Measurements from ENCODE around the gene NCKAP5.

The NCKAP5 gene

DNA sequence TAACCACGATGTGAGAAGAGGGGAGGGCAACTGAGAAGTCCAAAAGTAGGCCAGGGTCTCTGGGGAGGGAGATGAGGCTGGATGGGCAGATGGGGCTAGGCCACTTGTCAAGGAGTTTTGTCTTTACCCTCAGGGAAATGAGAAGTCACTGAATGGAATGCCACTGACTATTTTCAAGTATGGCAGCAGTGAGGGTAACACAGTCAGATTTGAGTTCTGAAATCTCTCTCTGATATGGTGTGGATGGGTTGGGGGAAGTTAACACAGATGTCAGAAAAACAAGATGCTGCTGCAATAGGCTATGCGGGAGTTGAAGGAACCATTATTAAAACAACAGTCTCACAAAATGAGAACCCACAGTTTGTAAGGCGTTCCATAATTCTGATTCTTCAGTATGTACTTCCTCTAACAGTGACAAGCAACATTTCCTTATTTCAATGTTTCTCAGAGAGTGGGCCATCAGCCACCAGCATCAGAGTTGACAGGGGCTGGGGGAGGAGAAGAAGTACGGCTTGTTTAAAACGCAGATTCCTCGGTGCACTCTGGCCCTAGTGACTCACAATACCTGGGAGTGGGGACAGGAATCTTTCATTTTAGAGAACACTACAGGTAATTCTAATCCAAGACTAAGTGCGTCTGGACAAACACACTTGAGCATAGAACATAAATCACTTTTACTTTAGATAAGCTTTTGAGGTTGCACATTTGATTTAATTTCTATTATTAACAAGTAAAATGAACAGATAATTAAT lies 596.8 kb downstream of the NCKAP5 start:
- DNase-seq, result no peak

DNA sequence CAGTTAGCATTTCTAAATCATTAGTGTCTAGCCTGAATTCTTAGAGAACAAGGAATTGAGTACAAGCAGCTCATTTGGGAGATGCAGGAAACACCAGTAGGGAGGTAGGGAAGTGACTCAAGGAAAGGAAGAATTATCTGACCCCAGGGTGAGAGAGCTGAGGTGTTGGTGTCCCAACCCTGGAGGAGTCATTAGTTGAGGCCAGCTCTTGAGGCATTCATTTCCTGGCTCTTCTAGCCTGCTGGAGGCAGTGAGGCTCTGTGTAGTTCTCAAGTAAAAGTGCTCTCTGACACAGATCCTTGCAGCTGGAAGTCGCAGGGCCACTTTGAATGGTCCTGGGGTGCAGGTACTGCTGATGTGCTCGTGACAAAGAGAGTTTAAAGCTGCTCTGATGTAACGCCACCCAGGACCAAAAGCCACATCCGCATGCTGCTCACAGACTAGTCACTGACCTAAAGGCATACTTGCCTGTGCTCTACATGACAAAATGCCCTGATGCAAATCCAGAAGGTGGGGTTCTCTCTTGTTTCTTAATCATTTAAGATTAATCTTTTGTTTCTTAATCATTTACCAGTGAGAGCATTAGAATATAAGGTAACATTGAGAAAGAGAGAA lies 598.8 kb downstream of the NCKAP5 start:
- no peak for DNase-seq

DNA sequence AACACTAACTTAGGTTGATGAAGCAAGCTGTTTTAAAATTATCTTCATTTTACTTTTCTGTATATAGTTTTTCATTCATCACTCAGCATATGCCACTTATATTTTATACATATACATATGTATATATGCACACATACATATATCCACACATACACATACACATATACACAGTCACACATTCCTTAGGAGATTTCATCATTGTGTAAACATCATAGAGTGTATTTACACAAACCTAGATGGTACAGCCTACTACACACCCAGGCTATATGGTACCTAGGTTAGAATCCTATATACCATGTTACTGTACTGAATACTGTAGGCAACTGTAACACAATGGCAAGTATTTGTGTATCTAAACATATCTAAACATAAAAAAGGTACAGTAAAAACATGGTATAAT lies 602.8 kb downstream of the NCKAP5 start:
- no peak for DNase-seq

DNA sequence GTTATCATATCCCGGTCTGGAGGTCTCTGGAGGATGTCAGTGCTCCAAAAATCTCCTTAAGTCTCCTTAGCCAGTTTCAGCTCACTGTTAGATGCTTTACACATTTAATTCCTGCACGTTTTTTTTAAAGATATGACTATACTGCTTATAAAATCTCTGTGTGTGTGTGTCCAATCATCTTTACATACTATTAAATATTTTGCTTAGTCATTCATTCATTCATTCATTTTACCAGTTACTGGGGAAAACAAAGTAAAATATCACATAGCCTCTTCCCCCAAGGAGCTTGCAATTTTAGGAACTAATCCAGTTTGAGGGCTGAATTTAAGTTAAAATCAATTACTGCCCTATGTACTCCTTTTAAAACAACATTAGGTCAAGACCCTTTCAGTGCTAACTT lies 605.1 kb downstream of the NCKAP5 start:
- DNase-seq, result no peak

DNA sequence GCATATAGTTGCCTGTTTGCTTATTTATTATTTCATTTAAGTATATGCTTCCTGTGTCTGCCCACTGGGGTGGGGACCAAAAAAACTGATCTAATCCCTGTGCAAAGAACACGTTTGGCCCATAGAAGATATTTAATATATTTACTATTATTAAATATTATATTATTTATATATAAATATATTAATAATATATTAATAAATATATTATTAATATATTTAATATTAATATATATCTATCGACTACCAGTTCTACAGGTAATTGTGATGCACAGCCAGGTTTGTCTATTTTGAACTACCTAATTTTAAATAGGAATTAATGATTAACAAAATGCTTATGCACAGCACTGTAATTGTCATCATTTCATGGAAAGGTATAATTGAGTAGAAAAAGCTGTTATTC lies 609.4 kb downstream of the NCKAP5 start:
- DNase-seq, result no peak

DNA sequence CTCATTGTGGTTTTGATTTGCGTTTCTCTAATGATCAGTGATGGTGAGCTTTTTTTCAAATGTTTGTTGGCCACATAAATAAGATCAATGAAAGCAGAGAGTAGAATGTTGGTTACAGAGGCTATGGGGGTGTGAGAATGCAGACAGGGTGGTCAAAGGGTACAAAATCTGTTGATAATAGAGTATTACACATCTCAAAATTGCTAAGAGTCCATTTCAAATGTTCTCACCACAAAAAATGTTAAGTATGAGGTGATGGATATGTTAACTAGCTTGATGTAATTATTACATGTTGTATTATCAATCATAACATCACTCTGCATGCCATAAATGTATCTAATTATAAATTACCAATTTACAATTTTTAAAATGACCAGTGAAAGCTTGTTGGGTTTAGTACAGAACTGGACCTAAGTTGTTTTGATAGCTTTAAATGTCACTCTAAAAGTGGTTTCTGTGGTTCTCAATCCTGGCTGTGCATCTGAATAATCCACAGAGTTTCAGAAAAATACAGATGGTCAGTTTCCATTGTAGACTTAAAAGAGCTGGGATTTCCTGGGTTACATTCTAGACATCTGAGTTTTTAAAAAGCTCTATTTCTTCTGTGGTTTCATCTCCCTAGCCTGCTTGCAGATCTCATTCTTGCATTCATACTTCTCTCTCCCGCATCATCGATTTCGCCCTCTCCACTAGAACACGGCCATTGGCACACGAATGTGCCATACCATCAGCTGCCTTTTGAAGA lies 612.2 kb downstream of the NCKAP5 start:
- DNase-seq, result no peak

DNA sequence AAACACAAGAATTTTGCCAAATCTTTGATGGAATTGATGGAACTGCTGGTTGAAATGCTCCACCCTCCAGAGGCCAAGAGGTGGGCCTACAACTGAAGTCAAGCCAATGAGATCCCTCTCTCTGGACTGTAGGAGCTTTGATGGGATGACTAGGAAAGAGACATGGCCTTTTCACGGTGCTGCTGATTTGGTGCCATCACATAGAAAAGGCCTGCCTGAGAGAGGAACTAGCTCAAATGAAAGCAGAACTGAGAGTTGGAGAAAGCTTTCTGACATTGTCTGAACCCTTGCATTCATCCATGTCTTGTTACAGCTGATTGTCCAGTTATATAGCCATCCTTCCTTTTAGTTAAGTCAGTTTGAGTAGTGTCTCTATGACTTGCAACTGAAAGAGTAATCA lies 614.5 kb downstream of the NCKAP5 start:
- no peak for DNase-seq

DNA sequence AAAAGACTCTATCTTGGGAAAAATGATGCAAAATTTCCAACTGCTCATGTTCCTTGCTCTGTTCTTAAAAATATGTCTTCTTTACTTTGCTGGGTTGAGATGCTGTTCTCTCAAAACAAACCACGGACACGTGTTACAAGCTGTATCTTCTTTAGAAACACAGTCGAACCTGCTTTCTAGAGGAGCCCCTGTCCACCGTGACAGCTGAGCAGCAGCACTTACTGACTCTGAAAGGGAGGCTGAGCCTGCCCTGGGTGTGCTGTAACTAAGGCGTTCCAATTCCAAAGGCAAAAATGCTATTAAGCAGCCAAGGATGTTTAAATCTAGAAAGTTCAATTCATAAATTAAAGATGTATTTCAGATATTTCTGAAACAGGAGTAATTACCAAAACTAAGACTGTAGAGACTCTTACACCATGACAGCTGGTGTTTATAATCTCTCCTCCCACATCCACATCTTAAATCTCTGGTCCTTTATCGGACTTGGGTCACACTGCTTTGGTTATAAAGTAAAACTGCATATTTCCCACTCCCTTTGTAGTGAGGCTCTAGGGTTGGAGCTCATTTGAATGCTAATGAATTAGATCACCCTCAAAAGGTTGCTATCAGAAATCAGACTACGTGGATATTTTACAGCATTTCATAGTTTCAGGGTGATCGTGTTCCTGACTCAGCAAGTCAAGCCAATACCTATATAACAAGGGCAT lies 617.1 kb downstream of the NCKAP5 start:
- DNase-seq, result peak; percentile 5 to 58

DNA sequence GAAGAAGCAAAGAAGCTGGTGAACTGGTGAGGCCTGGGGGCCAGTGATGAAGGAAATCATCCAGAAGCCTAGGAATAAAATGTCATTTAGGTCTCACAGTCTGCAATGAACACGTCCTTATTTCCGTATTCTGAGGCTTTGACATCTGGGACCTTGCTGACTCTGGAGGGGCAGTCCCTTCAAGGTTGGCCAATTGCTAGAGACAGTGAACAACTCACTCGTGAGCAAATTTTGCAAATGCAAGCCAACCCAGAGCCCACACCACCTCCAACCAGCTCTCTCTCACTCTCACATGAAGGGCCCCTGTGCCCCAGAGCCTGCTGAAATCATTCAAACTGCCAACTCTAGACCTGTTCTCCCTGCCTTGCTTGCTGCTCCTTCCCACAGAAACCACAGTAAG lies 619.2 kb downstream of the NCKAP5 start:
- no peak for DNase-seq

DNA sequence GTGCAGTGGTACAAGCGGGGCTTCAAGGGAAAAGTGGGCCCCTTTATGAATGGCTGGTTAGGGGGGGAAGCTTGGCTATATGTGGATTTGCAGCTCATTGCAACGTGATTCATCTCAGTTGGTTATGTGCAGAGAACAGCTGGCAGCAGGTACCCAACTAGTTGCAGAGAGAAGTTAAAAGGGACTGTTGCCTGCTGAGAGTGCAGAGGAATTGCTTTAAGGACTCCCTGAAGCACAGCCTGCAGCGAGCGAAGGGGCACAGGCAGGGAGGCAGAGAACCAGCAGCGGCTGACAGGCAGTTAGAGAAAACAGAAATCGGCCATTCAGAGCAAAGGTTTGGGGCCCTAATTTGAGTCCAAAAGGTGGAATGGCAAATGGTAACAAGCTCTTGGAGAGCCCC lies 620.1 kb downstream of the NCKAP5 start:
- no peak for DNase-seq

DNA sequence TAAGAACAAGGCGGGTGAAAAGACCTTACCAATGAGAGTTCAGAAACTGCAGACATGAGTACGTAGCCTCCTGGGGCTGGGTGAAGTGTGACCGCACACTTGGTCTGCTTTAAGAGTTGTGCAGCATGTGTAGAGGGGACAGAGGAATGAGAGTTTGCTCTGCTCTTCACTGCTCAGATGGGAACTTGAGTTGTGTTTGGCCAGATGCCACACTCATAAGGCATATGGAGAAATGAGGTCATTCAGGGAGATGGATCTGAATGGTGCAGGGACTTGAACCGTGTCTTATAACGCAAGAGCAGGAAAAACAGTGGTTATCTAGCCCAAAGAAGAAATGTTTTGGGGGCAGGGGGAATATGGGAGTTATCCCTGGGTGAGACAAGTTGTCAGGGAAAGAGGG lies 624.4 kb downstream of the NCKAP5 start:
- peak in 1 of 2 experiments; percentile 60 for DNase-seq

DNA sequence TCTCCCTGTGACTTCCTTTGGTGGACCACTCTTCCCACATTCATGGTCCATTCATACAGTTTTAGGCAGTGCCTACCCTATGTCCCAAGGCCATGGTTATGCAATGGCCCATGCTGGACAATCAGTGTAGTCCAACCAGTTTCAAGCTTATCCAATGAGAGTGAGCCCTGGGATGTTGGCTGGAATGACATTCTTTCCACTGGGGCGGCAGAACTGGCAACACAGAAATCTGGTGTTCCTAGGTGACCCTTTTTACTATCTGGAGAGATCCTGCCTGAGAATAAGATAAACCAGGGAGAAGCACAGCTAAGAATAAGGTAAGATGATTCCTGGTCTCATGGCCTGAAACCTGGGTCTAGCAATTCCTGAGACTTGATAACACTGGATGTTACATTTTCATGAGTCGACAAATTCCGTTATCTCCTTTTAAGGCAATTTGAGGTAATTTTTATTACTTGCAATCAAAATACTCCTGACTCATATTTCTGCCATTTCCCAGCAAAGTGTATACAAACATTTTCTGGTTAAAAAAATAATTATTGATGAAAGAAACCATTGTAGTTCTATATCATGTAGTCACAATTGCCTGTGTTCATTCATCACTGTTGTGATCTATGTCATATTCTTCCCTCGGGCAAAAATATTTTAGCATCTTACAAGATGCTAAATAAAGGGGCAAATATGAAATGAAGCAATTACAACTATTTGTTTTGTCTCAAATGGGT lies 626.8 kb downstream of the NCKAP5 start:
- no peak for DNase-seq

DNA sequence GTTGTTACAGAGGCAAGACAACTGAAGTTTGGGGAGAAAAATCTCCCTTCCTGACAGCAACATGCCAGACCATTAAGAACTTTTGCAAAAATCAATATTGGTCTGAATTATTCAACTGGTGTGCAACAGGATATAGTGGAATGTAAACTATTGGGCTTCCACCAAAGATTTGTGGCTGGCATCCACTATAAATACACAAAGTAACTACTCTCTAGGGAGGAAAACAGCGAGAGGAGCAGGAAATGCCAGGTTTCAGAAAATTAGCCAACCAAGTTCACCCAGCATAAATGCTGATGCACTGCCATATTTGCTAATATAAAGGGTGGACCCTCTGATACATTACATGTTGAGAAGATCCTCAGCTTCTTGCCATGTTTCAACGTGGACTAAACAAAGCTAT lies 630.6 kb downstream of the NCKAP5 start:
- DNase-seq, result no peak

DNA sequence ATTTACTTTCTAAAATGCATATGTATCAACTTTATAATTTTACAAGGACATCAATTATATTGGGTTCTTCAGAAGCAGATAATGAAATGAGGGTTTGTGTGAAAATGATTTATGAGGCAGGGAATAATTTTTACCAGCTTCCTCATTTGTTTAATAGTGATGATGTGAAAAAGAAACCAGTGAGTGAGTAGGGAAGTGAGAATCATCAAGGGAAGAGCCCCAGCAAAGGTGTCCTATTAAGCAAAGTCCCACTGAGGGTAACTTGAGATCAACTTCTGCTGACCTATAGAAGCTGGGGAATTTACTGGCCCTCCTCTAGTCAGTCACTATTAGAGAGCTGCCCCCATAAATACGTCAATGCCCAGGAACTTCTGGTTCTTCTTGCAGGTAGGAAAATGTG lies 631.5 kb downstream of the NCKAP5 start:
- no peak for DNase-seq

DNA sequence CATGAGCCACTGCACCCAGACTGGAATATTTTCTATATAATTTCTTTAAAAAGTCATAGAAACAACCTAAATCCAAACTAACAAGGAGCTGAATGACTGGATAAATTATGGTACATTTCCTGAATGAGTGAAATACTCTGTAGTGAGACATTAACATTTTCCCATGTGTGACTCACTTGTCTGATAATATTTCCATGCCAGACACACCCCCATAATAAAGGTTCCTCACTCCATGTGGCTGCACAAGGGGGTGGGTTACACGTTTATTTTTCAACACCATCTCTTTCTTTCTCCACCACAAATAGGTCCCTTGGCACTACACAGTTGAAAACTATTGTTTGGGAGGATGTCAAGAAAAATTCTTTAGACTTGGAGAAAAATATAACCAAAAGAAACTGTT lies 632.0 kb downstream of the NCKAP5 start:
- DNase-seq, result no peak

DNA sequence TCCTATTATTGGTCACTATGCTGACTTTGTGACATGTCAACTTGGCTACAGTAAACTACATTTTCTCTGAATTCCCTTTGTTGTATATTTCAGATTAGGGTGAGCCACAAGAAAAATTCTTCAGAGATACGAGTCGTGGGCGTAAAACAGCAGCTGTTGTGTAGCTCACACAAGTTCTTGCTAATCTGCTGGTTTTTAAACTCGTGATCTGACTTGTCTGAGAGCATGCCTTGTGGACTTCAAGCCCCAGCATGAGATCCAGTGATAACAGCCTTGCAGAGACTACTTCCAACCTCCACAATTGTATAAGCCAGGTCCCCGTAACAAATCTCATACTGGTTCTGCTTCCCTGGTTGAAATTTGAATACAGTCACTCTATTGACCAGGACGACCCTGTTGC lies 638.5 kb downstream of the NCKAP5 start:
- DNase-seq, result no peak

DNA sequence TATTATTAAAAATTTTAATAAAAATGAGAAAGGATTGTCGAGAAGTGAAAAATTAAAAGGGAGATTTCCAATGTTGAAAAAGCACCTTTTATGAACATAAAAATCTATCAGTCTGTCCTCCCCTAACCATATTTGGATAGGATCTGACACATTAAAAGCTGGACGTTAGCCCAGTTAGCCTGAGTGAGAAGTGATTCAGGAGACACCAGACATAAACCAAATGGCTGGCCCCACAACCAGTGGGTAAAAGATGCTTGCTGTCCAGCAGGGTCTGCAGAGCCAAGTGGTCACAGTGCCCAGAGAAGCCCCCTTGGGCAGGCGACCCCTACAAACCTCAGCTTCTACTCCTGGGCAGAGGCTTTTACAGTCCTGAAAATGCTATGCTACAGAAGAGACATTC lies 644.5 kb downstream of the NCKAP5 start:
- DNase-seq, result no peak

DNA sequence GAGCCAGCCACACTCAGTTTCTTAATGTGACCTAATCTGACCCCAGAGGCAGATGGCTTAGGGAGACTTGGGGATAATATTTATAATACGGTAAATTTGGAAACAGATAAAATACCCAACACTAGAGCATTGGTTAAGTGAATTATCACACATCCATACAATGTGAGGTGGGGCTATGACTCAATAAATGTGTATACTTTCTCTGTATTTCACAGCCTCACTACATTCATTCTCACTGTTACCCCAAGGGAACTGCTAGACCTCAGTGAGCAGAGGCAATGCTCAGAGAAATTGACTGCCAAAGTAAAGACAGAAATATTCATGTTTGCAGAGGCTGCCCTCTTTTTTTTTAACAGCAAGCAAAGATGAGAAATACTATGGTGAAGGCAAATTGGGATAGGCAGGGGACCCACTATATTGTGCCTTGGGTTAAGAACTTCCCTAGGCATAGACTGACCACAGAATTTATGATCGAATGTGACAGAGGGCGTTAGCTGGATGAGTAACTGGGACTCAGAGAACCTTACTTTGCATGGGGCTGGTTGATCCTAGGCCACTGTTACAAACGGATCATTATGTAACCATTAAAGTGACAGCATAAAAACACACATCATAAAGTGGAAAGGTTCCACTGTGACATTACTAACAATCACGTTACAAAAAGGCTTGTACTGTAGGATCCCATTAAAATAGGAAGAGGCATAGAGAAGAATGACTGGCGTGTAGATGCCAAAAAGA lies 652.3 kb downstream of the NCKAP5 start:
- no peak for DNase-seq

DNA sequence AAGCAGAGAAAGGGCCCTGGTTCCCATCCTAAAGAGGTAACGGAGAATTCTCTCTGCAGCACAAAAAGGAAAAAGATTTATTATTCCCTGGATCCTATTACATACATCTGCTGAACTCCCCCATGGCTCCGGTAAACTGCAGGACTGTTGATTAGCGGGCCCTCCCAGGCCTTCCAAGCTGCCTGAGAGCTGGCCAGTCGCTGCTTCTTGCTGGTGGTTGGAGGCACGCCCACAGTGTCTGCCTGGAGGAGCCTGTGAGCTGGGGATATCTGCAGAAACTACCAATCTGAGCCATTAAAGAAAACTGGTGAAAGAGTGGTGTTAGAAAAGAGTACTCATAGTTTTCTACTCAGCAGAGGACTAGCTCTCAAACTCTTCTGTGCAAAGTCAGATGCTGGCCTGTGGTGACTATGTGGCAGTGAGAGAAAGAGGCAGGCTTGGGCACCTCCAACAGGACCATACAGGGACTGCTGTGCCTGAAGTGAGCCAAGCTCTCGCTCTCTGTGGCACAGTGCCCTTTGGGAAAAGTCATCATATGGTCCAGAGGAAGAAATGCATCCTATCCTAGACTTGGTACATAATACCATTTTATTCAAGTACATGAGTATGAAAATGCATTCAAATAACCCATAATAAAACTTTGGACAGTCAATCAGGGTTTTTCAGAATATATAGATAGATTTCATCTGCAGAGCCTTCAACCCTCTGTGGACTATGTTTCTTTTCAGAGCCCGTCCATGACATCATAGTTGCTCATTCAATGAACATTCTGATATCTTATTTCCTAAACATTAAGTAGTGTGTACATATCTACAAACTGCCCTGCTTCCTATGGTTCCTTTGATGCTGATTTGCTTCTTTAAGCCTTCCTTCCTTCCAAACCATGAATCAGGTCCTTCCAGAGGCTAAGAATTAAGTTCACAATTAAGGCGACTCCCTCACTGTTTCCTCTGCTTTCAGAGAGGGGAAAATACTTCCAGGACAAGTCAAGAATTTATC lies 656.2 kb downstream of the NCKAP5 start:
- DNase-seq, result peak in 1 of 2 experiments; percentile 15

DNA sequence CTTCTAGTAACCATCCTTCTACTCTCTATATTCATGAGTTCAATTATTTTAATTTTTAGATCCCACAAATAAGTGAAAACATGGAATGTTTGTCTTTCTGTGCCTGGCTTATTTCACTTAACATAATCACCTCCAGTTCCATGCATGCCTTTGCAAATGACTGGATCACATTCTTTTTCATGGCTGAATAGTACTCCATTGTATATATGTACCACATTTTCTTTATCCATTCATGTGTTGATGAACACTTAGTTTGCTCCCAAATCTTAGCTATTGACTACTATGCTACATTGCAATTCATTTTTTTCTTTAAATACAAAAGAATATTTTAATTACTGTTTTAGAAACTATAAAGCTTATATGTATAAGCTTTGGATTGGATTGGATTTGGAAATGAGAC lies 657.8 kb downstream of the NCKAP5 start:
- no peak for DNase-seq

DNA sequence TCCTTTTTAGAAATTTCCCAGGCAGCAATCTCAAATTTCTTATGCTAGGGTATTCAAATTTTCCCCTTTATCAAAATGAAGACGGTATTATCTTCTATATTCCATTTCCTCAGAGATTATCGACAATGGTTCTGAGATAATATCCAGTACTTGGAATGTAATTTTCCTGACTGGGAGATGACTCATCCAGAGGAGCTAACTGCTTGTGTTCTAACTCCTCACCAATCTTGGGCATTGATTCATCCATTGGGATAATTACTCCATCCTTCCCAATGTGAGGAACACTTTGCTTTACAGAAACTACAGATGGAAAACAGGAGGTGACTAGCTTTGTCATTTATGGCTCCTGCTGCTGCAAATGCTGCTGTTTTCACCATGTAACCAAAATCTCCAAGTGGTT lies 658.8 kb downstream of the NCKAP5 start:
- DNase-seq, result no peak
